ENCODE measurements around the gene DCLK1.

Gene DCLK1

DNA sequence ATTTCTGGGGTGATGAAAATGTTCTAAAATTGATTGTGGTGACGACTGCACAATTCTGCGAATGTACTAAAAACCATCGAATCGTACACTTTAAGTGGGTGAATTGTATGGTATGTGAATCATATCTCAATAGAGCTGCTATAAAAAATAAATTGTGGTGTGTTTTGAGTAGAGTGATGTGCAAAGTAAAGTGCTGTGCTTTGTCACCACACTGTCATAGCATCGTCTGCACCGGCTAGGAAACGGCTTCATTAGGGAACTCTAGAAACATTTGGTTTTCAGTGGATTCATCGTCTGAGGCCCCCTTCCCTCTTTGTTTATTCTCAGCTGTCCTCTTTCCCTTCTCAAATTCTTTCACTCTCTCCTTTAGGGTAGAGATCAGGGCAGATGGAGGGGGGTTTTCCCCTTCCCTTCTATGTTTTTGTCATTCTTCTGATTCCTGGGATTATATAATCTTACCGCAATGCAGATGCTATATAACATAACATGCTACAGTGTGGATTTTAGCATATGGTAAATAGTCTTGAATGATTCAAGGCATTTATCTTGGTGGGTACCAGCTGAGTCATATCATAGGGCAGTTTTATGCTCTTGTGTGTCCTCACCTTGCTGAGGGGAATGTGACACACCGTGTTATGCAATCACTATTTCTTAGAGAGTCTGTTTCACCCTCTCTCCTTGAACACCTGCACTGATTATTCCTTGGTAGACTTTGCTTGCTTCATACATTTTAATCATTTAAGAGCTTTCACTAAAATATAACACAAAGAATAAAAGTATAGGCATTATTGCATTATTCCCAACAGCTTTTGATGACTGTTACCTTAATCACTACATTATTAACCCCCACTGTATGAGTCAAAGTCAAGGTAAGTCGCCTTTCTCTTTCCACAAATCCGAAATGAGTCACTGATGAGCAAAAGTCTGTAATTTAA lies 239.4 kb downstream of the DCLK1 start:
- DNase-seq, result peak; percentile 70

DNA sequence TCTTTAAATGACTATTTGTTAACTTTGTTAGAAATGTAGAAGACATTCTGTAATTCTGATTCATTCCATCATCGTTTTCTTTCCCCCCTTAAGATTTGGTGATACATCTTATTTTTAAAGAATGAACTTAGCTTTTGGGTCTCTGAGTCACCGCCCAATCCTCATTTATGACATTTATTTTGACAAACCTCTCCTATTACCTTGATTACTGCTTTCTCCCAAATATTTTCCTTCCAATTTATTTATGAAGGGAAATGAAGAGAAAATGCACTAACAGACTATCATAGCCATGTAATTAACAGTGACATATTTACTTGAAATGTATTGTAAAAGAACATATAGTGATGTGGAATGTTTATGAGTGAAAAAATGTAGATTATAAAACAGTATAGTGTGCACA lies 241.6 kb downstream of the DCLK1 start:
- peak; percentile 45 for DNase-seq

DNA sequence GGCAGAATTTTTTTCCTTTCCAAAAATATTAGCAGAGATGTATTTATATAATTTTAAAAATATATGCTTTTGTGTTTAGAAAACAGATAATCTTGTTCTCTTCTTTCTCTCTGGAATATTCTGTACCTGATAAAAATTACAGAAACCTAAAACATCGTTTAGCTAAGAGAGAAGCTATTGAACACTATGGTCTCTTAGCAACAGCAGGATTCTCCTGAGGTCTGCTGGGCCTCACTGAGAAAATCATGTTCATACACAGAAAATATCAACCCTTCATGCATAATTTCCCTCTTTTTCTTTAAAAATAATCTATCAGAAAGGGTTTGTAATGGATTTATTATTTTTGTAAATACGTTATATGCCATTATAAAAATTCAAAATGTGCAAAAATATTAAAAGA lies 242.2 kb downstream of the DCLK1 start:
- no peak for DNase-seq

GRCh38 chr13:35888457-35888883 lies 242.7 kb downstream of the DCLK1 start:
- DNase-seq, result peak; percentile 70

- no peak for DNase-seq
Measured at GRCh38 chr13:35887115-35887666, 244.0 kb downstream of the DCLK1 start.

- peak; percentile 9 for DNase-seq
Measured at GRCh38 chr13:35886332-35887114, 244.7 kb downstream of the DCLK1 start.

- peak; percentile 26 for DNase-seq
Measured at GRCh38 chr13:35884211-35884760, 246.9 kb downstream of the DCLK1 start.

DNA sequence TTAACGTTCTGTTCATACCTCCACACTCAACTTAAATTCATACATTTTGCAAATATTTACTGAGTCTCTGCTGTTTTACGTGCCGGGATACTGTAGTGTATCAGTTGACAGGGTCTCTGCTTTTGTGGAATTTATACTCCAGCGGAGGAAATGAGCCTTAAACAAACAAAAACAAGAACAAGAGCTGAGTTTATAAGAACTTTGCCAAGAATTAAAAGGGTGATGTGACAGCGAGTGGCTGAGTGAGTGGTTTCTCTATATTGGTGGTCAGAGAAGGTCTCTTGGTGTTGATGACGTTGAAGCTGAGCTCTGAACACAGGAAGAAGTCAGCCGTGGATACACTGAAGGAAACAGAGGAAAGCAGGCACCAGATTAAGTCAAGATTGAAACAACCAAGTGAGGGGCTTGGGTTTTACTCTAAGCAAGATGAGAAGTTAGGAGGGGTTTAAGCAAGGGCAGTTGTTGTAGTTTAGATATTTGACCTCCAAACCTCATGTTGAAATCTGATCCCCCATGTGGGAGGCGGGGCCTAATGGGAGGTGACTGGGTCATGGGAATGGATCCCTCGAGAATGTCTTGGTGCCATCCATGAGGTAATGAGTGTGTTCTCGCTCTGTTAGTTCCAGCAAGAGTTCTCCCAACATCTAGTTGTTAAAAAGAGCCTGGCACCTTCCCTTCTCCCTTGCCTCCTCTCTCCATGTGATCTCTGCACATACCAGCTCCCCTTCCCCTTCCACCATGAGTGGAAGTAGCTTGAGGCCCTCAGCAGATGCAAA lies 248.3 kb downstream of the DCLK1 start:
- DNase-seq, result no peak

- DNase-seq, result no peak
Measured at GRCh38 chr13:35881360-35881759, 249.8 kb downstream of the DCLK1 start.

GRCh38 chr13:35879111-35879510 lies 252.1 kb downstream of the DCLK1 start:
- no peak for DNase-seq

GRCh38 chr13:35876601-35877000 lies 254.6 kb downstream of the DCLK1 start:
- no peak for DNase-seq

GRCh38 chr13:35874704-35875103 lies 256.5 kb downstream of the DCLK1 start:
- DNase-seq, result no peak

DNA sequence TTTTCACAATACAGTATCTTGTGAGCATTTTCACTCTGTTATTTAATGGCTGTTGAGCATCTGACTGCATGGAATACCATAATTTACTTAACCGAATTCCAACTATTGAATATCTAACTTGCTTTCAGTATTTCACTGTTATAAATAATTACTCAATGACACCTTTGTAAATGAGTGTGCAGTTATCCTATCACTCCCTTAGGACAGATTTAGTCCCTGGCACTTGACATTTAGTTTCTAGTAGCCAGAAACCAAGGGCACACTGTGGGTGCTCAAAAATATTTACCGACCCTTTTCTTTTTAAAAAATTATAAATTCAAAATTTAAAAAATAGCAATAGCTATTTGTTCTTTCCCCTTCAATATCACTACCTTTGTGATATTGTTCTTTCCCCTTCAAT lies 258.8 kb downstream of the DCLK1 start:
- DNase-seq, result no peak

DNA sequence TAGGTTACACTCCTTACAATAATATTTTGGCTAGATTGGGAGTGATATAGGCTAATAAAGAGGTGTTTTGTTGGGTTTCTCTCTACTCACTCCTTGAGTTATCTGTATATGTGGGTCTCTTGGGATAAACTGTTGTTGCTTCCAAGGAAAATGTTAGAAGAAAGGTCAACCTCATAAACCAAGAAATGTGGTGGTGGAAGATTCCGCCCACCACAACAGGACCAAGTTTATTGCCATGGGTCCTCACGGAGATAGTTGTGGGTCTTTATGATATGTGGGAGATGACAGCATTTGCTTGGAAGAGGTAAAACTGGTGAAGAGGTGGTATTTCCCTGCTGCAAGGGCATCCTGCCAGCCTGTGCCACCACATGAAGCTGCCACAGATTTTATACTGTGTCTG lies 259.6 kb downstream of the DCLK1 start:
- DNase-seq, result no peak

GRCh38 chr13:35866801-35867200 lies 264.4 kb downstream of the DCLK1 start:
- no peak for DNase-seq

DNA sequence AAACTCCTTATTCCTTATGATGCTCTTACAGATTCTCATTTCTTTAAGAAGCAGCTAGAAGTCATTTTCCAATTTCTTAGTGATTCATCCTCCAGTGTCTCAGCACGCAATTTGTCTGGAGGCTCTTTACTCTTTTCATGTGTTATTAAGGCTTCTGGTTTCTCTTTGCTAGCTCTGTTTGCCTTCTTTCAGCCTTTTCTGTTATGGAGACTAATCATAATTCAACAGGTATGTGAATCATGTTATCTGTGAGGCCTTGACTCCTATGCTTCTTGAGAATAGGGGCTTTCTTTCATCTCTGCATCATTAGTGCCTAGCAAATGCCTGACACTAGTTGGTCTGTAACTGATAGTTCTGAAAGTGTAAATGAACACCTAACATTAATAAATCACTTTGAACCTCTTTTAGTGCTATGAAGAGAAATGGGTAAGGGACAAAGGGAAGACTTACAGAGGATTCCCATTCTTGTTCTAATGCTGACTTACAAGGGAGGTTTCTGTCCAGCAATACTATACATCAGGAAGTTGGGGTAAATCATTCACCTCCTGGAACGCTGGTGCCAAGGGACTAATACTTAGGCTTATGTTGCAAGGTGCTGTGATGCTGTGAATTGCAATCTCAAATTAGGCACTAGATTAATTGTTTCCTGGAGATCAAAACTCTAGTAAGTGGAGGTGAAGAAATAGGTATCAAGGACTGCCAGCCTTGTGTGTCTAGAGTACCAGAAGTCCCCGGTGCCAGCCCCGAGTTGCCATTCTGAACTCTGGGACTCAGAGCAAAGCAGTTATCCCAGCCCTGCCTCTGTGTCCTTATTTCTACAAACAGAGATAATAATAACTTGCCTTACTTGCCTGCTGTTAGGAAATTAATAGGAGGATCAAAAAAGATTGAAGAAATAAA lies 265.6 kb downstream of the DCLK1 start:
- no peak for DNase-seq

- no peak for DNase-seq
Measured at GRCh38 chr13:35860661-35861060, 270.5 kb downstream of the DCLK1 start.

GRCh38 chr13:35859981-35860380 lies 271.2 kb downstream of the DCLK1 start:
- no peak for DNase-seq

DNA sequence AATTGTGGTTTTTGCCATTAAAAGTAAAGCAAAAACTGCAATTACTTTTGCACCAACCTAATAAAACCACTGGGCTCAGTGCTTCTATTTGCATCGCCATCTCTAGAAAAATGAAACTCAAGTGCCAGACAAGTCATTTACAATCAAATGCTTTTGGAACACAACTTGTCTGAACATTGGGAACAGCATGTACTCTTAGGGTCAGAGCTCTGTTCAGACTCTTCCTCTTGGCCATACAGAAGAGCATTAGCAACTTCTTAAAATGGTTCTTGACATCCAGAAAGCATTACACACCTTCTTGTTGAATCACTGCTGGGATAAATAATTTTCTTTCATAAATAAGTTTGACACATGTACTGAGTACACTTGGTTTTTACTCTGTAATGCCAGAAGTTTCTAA lies 272.5 kb downstream of the DCLK1 start:
- DNase-seq, result no peak

- peak; percentile 68 for DNase-seq
Measured at GRCh38 chr13:35857769-35858168, 273.4 kb downstream of the DCLK1 start.

DNA sequence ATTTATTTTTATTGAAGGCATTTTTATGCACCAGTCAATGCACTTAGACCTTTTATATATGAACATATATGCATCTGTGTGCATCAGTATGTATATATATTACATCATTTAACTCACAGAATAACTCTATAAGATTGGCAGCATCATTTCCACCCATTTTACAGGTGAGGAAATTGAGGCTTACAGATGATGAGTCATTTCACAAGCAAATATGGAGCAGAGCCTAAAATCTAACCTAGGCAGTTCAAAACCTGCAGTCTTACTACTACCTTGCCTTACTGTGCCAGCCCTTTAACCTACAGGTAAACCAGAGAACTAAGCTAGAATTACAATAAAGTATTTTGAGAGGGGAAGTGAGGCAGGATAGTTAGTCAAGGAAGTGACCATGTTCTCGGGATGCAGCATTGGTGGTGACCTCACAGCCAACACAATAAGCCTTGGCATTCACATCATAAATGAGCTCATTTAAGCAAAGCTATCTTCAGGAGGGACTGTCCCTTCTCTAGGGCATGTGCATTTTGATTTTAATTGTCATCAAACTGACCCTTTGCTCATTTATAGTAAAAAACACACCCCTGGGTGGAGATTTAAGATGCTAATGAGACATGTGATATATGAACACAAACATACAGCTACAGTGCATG lies 274.3 kb downstream of the DCLK1 start:
- DNase-seq, result no peak

Data from fibroblast of skin of right biceps (primary cell).